Stomach (tissue), 4 donors: ENCODE measurements around the gene OR4D2.
"Not testable (repeated sequence)": the region's sequence is repeated elsewhere in the genome, so short reads cannot be mapped to it uniquely, and the experiment has no call there.

Experiments
- CTCF ChIP-seq, 7 experiments: fragments of 450-650 bp in 4 of 7; fragments of 200-600 bp in 3 of 7; sonication (generic) in 3 of 7; IDR thresholded peaks; one replicate each; pipeline ENCODE4 v1.5.1; 2016 to 2019; ENCODE audit warnings: antibody characterized with exemption in 7 of 7, control low read depth in 2 of 7, mild to moderate bottlenecking in 1 of 7
- EP300 ChIP-seq: sonication (generic); formaldehyde crosslinking; IDR thresholded peaks from one replicate; pipeline ENCODE4 v1.6.1; 2017; ENCODE audit warnings: antibody characterized with exemption
- POLR2A ChIP-seq, 4 donors: fragments of 450-650 bp; IDR thresholded peaks; one replicate each; pipeline ENCODE4 v1.6.1; 2016; ENCODE audit warnings: antibody characterized with exemption in 4 of 4, control low read depth in 2 of 4, mild to moderate bottlenecking in 1 of 4, moderate library complexity in 1 of 4
- POLR2AphosphoS5 ChIP-seq, 3 donors: sonication (generic); formaldehyde crosslinking; IDR thresholded peaks; one replicate each; pipeline ENCODE4 v1.6.1; 2016; ENCODE audit warnings: antibody characterized with exemption in 3 of 3

- TF ChIP-seq POLR2A (IDR thresholded peaks at IDR 0.05); CTCF (IDR thresholded peaks at IDR 0.05); EP300; POLR2AphosphoS5 (IDR thresholded peaks at IDR 0.05): not testable (repeated sequence)
These were observed 23.4 kb upstream of the OR4D2 start for GRCh38 chr17:58143335-58143734.
